Keratinocyte (primary cell): Measurements from ENCODE around the gene NHLH1. TPM values are rescaled to one million over a fixed set of nuclear protein-coding genes. Genes with fewer than 3 reads are reported as not detected.

Experiments used
- DNase-seq: peaks from one replicate; pipeline ENCODE4 v3.0.0-alpha.2; 2011; ENCODE audit warnings: low read depth, missing footprints, low spot score
- FAIRE-seq: peaks from 2 replicates; lab custom pipeline; 2011; peaks lifted over from hg19 to GRCh38; lab: Jason Lieb, UNC
- H2AFZ ChIP-seq: 2 replicates; pipeline ENCODE4 v1.6.0; 2012; ENCODE audit warnings: low read length, control low read depth, inconsistent platforms; ENCODE audit not compliant: control insufficient read depth
- H3K27ac ChIP-seq: 2 replicates; pipeline ENCODE4 v1.5.1; 2011; ENCODE audit warnings: low read length; ENCODE audit not compliant: control insufficient read depth, insufficient read depth
- H3K27me3 ChIP-seq: 3 replicates; pipeline ENCODE4 v1.6.0; 2011; ENCODE audit warnings: low read length; ENCODE audit not compliant: control insufficient read depth, insufficient read depth; ENCODE audit errors: extremely low read depth
- H3K36me3 ChIP-seq, 2 experiments: 2 replicates in 1 of 2; 3 replicates in 1 of 2; pipeline ENCODE4 v1.5.1; 2011; ENCODE audit warnings: low read length in 2 of 2, mild to moderate bottlenecking in 1 of 2; ENCODE audit not compliant: control insufficient read depth in 2 of 2, insufficient read depth in 2 of 2; ENCODE audit errors: extremely low read depth in 1 of 2
- H3K4me1 ChIP-seq: 3 replicates; pipeline ENCODE4 v1.5.1; 2011; ENCODE audit warnings: low read length; ENCODE audit not compliant: control insufficient read depth, insufficient read depth; ENCODE audit errors: extremely low read depth
- H3K4me2 ChIP-seq: 3 replicates; pipeline ENCODE4 v1.6.0; 2011; ENCODE audit warnings: low read depth, low read length; ENCODE audit not compliant: control insufficient read depth, insufficient read depth; ENCODE audit errors: extremely low read depth
- H3K4me3 ChIP-seq, 3 experiments: fragments of 200-600 bp in 1 of 3; sonication (generic) in 1 of 3; 2 replicates in 2 of 3; 3 replicates in 1 of 3; pipeline ENCODE4 v1.5.1; 2011 to 2016; ENCODE audit warnings: low read length in 3 of 3, mild to moderate bottlenecking in 3 of 3, control low read depth in 2 of 3, inconsistent platforms in 1 of 3, low read depth in 1 of 3, mixed read lengths in 1 of 3, mixed run types in 1 of 3, moderate library complexity in 1 of 3; ENCODE audit not compliant: control insufficient read depth in 2 of 3, insufficient read depth in 2 of 3; ENCODE audit errors: extremely low read depth in 1 of 3
- H3K79me2 ChIP-seq: 2 replicates; pipeline ENCODE4 v1.6.0; 2012; ENCODE audit warnings: low read length; ENCODE audit not compliant: control insufficient read depth, insufficient read depth
- H3K9ac ChIP-seq: 3 replicates; pipeline ENCODE4 v1.6.0; 2011; ENCODE audit warnings: low read length; ENCODE audit not compliant: control insufficient read depth, insufficient read depth; ENCODE audit errors: extremely low read depth
- H3K9me1 ChIP-seq: 3 replicates; pipeline ENCODE4 v1.6.0; 2011; ENCODE audit warnings: low read length; ENCODE audit not compliant: control insufficient read depth, insufficient read depth; ENCODE audit errors: extremely low read depth
- H3K9me3 ChIP-seq: 2 replicates; pipeline ENCODE4 v1.5.1; 2012; ENCODE audit warnings: low read depth, low read length; ENCODE audit not compliant: control insufficient read depth
- H4K20me1 ChIP-seq: 3 replicates; pipeline ENCODE4 v1.6.0; 2011; ENCODE audit warnings: low read length; ENCODE audit not compliant: control insufficient read depth, insufficient read depth; ENCODE audit errors: extremely low read depth
- CTCF ChIP-seq, 3 experiments: IDR thresholded peaks in 1 of 3; conservative IDR thresholded peaks in 1 of 3; optimal IDR thresholded peaks in 1 of 3; 2 replicates in 2 of 3; 3 replicates in 1 of 3; pipeline versions ENCODE3 to v1.5.1; 2011; ENCODE audit warnings: low read length in 3 of 3, mild to moderate bottlenecking in 3 of 3, moderate library complexity in 2 of 3, control low read depth in 1 of 3, inconsistent platforms in 1 of 3; ENCODE audit not compliant: insufficient read depth in 2 of 3; ENCODE audit errors: extremely low read depth in 1 of 3
- EZH2 ChIP-seq: IDR thresholded peaks from one replicate; pipeline ENCODE4 v1.6.1; 2012; ENCODE audit warnings: inconsistent platforms, mild to moderate bottlenecking, low read length, moderate library complexity
- dilution Hi-C: fragments of 300-500 bp; cut with MboI; formaldehyde crosslinking; loops from one replicate; pipeline ENCODE4 v1.7.0; 2020; ENCODE audit warnings: low sequenced_read_pairs; ENCODE audit not compliant: extremely low pct_ligation_motif_present
- polyA minus RNA-seq, 3 experiments: library from RNA; depleted of rRNA, polyadenylated mRNA; stranded (reverse); fragments of >200 nt; gene quantifications; 1 replicate in 1 of 3; 2 replicates in 1 of 3; 3 replicates in 1 of 3; pipeline ENCODE4 v1.2.3, GENCODE V29; 2011
- polyA plus RNA-seq, 5 experiments: library from polyadenylated mRNA; depleted of rRNA in 3 of 5; stranded (reverse) in 3 of 5; stranded (forward) in 1 of 5; unstranded in 1 of 5; fragments of >200 nt; gene quantifications; 1 replicate in 1 of 5; 2 replicates in 3 of 5; 3 replicates in 1 of 5; pipeline versions ENCODE4 v1.2.1 to v1.2.3, GENCODE V29; 2011 to 2012; ENCODE audit warnings: missing spikeins in 2 of 5, low read depth in 1 of 5, low replicate concordance in 1 of 5

Gene NHLH1
- polyA plus RNA-seq (0.10 to 0.17 TPM (median 0.13 TPM) in 3 replicates), polyA minus RNA-seq (0.07 to 0.22 TPM (median 0.16 TPM) in 3 replicates)
- polyA plus RNA-seq (2011; ENCODE audit: low read depth) = not detected
- polyA plus RNA-seq (2011; cell fraction: cytosol; rRNA removed) = 0.03 and 0.11 TPM in 2 replicates
- polyA plus RNA-seq (2011; cell fraction: nucleus; rRNA removed) = 0.53 and 0.62 TPM in 2 replicates
- 0.03 and 0.27 TPM in 2 replicates for polyA plus RNA-seq (2012; ENCODE audit: low replicate concordance)
- polyA minus RNA-seq (2011; cell fraction: cytosol; rRNA and poly(A)+ RNA removed) = not detected
- 0.23 TPM in 1 of 2 replicates, not detected in the other for polyA minus RNA-seq (2011; cell fraction: nucleus; rRNA and poly(A)+ RNA removed)

GRCh38 chr1:160366731-160367515, at the start of gene NHLH1:
NHLH1 (plus strand) TSS chr1:160367071; CDS start chr1:160370732, 3,661 bp downstream.
- Histone ChIP-seq H3K4me1 (no peaks in the 10 kb centered on the region), H3K9ac (no peak within 1 kb of the TSS), H3K4me3 (no peak within 1 kb of the TSS), H3K36me3 (no peaks in the 10 kb centered on the region), H3K79me2 (no peaks in the 10 kb centered on the region), H3K4me2 (no peak within 1 kb of the TSS), H3K9me3 (no peaks in the 10 kb centered on the region), H3K27me3 (no peaks in the 10 kb centered on the region), H3K27ac (no peak within 1 kb of the TSS), H2AFZ (no peak within 1 kb of the TSS), H3K9me1 (no peaks in the 10 kb centered on the region), H4K20me1 (no peaks in the 10 kb centered on the region)
- DNase-seq (no peak), FAIRE-seq (no peak)
- no peak for TF ChIP-seq EZH2
- no peak for TF ChIP-seq CTCF (optimal IDR thresholded peaks at IDR 0.05 in 1 of 3, IDR thresholded peaks at IDR 0.05 in 1 of 3, conservative IDR thresholded peaks at IDR 0.05 in 1 of 3; ENCODE audit: extremely low read depth in 1 of 3, insufficient read depth in 2 of 3, low read length in 3 of 3)
- dilution Hi-C loops = no loop called here

- Histone ChIP-seq H3K9me3 (no peaks in the 10 kb centered on the region), H3K9ac (no peak overlapping the region), H3K9me1 (no peaks in the 10 kb centered on the region), H4K20me1 (no peaks in the 10 kb centered on the region), H3K4me2 (no peak overlapping the region), H2AFZ (no peak overlapping the region), H3K27ac (no peak overlapping the region), H3K27me3 (no peaks in the 10 kb centered on the region), H3K4me1 (no peaks in the 10 kb centered on the region), H3K79me2 (peaks cover 40% of the 10 kb centered on the region), H3K4me3 (no peak overlapping the region), H3K36me3 (peaks cover 15 to 29% of the 10 kb centered on the region in 2 experiments)
- FAIRE-seq = no peak
- no peak for DNase-seq
- TF ChIP-seq EZH2 (no peak), CTCF (optimal IDR thresholded peaks at IDR 0.05 in 1 of 3, IDR thresholded peaks at IDR 0.05 in 1 of 3, conservative IDR thresholded peaks at IDR 0.05 in 1 of 3; ENCODE audit: extremely low read depth in 1 of 3, insufficient read depth in 2 of 3, low read length in 3 of 3) (no peak)
- dilution Hi-C loops = no loop called here
Measured at GRCh38 chr1:160322831-160323230, 44.0 kb upstream of the NHLH1 start.
